Fibroblast of pulmonary artery (primary cell): Measurements from ENCODE around the gene ROMO1.

Experiments
- DNase-seq: peaks from one replicate; pipeline ENCODE4 v3.0.0-alpha.2; 2010; ENCODE audit warnings: low read depth
- H3K4me3 ChIP-seq: replicated peaks from 2 replicates; pipeline ENCODE4 v1.5.1; 2011; ENCODE audit warnings: low read depth, mild to moderate bottlenecking, control low read depth, low read length, moderate library complexity
- TF ChIP-seq, protein P1 (sequence below): IDR thresholded peaks from 2 replicates; pipeline ENCODE4 v1.5.1; 2011; ENCODE audit warnings: mild to moderate bottlenecking, control low read depth, low read length, inconsistent platforms; ENCODE audit errors: missing control alignments

Gene ROMO1

DNA sequence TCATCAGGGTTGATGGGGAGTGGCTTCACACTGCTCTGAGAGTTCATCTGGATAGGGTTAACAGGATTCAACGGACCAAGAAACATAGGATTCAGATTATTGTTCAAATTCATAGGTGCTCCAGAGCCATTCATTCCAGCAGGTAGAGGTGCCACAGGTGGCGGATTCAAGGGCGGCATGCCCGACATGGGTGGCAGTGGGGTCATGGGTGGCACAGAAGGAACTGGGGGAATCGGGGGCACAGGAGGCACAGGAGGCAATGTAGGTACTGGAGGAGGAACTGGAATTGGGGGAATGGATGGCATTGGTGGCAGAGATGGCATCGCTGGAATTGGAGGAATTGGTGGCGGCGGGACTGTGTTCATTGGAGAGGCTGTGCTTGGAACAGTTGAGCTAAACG is 44.8 kb upstream of the ROMO1 start:
- no peak for DNase-seq
- TF ChIP-seq, protein P1, sequence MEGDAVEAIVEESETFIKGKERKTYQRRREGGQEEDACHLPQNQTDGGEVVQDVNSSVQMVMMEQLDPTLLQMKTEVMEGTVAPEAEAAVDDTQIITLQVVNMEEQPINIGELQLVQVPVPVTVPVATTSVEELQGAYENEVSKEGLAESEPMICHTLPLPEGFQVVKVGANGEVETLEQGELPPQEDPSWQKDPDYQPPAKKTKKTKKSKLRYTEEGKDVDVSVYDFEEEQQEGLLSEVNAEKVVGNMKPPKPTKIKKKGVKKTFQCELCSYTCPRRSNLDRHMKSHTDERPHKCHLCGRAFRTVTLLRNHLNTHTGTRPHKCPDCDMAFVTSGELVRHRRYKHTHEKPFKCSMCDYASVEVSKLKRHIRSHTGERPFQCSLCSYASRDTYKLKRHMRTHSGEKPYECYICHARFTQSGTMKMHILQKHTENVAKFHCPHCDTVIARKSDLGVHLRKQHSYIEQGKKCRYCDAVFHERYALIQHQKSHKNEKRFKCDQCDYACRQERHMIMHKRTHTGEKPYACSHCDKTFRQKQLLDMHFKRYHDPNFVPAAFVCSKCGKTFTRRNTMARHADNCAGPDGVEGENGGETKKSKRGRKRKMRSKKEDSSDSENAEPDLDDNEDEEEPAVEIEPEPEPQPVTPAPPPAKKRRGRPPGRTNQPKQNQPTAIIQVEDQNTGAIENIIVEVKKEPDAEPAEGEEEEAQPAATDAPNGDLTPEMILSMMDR = no peak
- no peak overlapping the region for H3K4me3 ChIP-seq

DNA sequence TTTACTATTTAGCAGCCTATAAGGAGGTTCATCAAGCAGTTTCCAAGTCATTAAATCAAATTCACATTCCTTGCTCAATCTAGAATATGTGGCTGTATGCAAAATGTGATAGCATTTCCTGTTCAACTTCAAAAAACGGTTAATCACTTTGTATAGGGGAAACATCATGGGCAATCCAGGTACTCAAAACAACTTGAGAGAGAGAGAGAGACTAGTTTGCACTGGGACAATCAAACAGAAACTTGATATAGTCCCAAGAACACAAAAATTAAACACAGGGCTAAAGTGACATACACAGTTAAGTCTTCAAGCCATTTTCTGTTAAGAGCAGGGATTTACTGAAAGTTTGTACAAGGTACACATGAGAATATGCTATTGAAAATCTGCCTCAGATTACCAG is 41.9 kb upstream of the ROMO1 start:
- no peak overlapping the region for H3K4me3 ChIP-seq
- DNase-seq = no peak
- TF ChIP-seq, protein P1 = no peak

DNA sequence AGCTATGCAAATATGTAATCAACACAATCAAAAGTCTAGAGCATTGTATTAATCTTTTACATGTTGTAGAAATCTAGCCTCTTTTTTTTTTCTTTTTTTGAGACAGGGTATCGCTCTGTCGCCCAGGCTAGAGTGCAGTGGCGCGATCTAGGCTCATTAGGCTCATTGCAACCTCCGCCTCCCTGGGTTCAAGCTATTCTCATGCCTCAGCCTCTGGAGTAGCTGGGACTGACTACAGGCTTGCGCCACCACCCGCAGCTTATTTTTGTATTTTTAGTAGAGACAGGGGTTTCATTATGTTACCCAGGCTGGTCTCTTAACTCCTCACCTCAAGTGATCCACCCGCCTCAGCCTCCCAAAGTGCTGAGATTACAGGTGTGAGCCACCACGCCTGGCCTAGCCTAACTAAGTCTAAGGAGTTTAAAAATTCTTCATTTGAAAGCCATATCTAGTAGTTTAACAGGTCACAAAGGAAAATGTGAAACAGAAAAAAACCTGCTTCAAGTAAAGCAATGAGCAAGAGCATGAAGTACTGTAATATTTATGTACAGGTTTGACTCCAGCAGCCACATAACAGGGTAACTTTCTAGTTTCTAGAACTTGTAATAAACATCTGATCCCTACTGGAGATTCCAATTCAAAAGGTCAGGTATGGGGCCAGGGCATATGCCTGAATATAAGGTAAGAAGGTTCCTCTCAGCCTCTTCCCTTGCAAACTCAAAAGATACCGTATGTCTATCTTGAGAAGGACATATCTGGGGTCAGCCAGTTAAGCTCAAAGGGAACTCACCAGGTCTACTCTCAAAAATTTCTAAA is 38.9 kb upstream of the ROMO1 start:
- TF ChIP-seq, protein P1 = no peak
- DNase-seq = no peak
- H3K4me3 ChIP-seq = no peak overlapping the region

DNA sequence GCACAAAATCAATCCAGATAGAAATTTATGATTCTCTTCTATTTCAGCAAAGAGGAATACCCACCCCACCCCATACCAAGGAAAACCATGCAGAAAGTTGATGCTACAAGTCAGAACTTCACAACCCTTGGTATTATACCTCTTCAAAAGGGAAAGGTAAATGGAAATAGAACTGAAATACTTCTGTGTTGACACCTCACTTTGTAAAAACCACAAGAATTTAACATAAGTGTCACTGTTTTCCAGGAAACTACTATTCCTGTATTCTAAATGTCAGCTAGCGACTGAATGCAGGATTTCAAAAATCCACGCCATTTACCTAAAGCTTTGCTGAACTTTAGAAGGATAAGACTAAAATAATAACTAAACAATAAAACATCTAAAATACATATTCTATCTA is 38.2 kb upstream of the ROMO1 start:
- no peak overlapping the region for H3K4me3 ChIP-seq
- TF ChIP-seq, protein P1 = no peak
- DNase-seq = no peak

DNA sequence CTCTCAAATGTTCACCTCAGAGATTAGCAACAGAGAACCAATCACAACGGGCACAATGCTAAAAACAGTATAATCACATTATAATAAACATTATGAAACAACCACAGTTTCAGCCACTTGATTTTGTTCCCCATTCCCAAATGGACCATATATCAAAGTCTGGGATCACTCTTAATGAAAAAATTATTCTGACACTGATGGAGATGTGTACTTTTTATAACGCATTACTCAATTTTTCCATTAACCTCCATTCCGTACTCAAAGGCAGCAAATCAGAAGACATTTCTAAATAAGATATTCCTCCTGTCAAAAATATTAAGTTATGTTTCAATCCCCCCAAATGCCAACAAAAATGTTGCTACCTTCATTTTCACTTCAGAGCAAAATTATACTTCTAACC is 37.3 kb upstream of the ROMO1 start:
- H3K4me3 ChIP-seq = peak overlapping the region; percentile 67
- DNase-seq = no peak
- TF ChIP-seq, protein P1 = no peak

DNA sequence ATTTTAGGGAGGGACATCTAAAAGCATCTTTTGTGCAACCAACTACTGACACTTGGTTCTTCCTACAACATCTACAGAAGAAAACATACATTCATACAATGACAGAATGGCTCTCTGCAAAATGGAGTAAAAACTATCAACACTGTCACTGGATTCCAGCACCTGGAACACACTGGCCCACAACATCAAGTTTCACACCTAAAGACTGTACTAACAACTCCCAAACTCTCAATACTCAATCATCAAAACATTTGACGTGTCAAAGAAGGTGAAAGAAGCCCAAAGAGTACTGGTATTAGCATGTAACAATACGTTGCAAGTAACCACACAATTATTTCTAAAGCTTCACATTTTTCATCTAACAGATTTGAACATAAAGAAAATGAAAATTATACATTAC is 36.7 kb upstream of the ROMO1 start:
- DNase-seq = no peak
- peak overlapping the region; percentile 67 for H3K4me3 ChIP-seq
- TF ChIP-seq, protein P1 = no peak
